Stimulated activated CD4-positive, alpha-beta T cell treated with anti-CD3 and anti-CD28 coated beads, Interleukin-1b, Interleukin-23, amount 100 ng/mL, for 24 hours (primary cell): Measurements from ENCODE around the gene GRM1.
"Not testable (repeated sequence)": the region's sequence is repeated elsewhere in the genome, so short reads cannot be mapped to it uniquely, and the experiment has no call there.

Experiments
- DNase-seq, 4 experiments: peaks; one replicate each; pipeline ENCODE4 v3.0.0-alpha.2; 2020; ENCODE audit warnings: low read depth in 4 of 4, low spot score in 1 of 4

The GRM1 gene

DNA sequence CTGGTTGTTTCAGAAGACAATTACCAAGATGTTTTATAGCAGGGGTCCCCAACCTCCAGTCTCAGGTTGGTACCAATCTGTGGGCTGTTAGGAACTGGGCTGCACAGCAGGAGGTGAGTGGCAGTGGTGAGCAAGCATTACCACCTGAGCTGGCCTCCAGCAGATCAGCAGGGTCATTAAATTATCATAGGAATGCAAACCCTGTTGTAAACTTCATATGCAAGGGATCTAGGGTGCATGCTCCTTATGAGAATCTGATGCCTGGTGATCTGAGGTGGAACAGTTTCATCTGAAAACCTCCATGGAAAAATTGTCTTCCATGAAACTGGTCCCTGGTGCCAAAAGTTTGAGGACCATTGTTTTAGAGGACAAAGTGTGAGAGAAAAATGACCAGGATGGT lies 240.6 kb downstream of the GRM1 start:
- no peak for DNase-seq

DNA sequence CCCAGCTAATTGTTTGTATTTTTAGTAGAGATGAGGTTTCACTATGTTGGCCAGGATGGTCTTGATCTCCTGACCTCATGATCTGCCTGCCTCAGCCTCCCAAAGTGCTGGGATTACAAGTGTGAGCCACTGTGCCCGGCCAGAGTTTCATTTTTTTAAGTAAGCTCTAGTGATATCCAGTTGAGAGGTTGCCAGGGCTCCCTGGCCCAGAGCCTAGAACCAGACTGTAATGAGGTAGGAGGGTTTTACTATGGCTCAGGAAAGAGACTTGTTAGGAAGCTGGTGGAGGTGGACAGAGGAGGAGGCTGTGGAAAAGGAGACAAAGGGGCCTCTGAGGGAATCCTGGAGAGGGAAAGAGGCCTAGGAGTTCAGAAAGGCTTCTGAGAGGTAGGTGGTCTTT lies 242.3 kb downstream of the GRM1 start:
- not testable (repeated sequence) for DNase-seq

DNA sequence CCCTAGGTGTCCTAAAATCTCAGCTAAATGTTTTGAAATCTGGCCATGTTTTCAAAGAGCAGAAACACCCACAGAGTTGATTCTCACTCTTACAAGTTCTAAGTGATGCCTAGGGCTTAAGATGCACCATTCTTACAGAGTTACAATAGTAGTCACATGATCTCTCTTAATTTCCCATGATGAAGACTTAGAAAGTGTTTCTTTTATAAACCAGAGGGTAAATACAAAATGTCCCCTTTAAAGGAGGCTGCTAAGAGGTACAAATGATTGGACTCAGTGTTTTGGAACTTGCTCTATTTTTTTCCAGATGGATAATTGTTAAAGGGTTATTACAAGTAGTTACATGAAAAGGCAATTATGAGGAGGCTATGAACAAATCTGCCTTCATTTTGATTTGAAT lies 244.6 kb downstream of the GRM1 start:
- no peak for DNase-seq

DNA sequence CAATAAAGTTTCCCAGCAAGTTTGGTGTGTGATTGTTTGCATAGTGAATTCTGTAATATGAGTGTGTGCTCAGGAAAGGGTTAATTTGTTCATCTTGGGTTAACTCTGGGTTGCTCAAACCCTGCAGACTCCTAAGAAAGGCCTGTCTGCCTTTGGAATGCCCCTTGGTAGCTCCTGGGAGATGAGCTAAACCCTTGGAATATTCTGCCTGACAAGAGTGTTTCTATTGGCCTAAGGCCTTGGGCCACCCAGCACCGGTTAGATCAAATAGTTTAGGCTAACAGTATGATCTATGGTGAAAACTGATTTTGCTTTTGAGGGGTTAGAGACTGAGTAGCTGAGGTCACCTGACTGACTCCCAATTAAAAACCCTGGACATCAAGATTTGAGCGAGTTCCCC lies 248.3 kb downstream of the GRM1 start:
- DNase-seq = no peak

DNA sequence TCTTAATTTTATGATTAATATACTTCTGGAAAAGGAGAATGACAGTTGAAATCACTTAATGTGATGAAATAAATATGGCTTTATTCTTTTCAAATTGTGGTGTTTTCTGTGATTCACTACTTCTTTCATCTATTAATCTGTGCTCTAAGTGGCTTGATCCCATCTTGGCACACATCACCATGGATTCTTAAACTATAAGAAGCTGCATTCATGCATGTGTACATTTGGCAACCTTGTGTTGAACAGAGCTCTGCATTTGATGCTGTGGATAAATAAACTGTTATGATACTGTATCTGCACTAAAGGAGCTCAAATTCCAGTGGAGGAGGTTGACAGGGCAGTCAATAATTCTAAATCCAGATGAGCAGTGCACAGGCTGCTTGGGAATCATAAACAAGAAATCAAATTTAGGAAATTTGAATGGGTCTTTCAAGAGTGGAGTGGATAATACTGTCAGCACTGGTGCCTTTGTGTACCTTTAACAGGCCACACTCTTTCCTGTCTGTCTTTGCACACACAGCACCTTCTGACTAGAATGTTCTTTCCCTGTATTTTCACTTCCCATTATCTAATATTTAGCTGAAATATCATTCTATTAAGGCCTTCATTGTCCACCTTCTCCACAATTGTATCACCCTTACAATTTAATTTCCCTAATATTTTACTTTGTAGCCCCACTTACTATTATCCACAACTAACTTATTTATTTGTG lies 252.9 kb downstream of the GRM1 start:
- DNase-seq = no peak

DNA sequence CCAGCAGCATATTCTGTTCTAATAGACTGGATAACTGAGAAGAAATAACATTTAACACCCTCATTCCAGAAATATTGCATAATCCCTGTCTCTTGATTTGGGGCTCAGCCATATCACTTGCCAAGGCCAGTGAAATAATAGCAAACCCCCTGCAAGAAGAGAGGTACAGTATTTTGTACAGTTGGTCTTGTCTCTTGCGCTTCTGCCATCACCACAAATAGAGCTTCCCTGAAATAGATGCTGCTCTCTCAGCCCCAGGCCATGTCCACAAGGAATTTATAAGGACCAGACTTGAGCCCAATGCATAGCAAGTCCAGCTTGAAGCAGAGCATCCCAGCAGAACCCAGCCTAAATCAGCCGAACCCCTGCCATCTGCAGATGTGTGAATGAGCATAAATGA lies 254.0 kb downstream of the GRM1 start:
- no peak for DNase-seq

DNA sequence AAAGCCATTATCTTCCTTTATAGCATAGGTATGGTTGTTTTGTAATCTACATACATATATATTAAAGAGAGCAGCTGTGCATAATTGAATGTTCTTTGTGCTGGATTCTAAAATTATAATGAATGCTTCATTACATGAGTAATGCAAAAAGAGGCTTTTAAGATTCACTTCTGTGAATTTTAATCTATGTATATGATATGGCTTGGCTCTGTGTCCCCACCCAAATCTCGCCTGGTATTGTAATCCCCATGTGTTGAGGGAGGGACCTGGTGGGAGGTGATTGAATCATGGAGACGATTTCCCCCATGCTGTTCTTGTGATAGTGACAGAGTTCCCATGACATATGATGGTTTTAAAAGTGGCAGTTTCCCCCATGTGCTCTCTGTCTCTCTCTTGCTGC lies 255.4 kb downstream of the GRM1 start:
- no peak for DNase-seq

DNA sequence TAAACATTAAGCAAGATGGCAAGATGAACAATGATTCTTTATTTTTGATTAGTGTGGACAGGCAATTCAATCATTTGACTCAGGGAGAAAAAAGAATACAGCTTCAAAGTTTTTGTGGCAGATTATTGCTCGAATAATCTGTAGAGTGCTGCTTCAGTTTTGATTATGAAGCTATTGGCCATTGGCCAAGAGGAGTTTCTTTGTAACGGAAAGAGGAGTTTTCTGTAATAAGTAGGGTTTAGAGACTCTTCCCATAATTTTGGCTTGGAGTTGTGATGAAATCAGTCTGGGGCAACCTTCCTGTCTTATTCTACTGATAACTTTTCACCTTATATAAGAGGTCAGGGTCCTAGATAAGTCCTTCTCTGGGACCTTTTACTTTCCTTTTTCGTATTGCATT lies 258.1 kb downstream of the GRM1 start:
- no peak for DNase-seq

DNA sequence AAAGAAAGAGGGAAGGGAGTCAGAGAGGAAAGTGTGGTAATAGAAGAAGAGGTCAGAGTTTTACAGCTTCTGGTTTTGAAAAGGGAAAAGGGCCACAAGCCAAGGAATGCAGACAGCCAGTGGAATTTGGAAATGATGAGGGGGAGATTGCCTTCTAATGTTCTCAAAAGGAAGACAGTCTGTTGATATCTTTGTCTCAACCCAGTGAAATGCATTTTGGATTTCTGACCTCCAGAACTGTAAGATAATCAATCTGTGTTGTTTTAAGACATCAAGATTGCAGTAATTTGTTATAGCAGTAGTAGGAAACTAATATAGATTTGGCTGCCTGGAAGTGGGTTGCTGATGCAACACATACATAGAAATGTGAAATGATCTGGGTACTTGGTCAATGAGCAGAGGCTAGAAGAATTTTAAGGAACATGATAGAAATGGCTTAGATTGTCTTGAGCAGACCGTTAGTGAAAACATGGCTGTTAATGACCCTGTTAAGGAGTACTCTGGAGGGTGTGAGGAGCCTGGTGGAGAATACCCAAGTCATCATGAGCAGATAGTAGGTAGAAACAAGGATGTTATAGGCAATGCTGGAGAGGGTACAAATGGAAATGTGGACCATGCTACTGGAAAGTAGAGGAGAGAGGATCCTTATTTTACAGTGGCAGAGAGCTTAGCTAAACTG lies 259.0 kb downstream of the GRM1 start:
- no peak for DNase-seq

DNA sequence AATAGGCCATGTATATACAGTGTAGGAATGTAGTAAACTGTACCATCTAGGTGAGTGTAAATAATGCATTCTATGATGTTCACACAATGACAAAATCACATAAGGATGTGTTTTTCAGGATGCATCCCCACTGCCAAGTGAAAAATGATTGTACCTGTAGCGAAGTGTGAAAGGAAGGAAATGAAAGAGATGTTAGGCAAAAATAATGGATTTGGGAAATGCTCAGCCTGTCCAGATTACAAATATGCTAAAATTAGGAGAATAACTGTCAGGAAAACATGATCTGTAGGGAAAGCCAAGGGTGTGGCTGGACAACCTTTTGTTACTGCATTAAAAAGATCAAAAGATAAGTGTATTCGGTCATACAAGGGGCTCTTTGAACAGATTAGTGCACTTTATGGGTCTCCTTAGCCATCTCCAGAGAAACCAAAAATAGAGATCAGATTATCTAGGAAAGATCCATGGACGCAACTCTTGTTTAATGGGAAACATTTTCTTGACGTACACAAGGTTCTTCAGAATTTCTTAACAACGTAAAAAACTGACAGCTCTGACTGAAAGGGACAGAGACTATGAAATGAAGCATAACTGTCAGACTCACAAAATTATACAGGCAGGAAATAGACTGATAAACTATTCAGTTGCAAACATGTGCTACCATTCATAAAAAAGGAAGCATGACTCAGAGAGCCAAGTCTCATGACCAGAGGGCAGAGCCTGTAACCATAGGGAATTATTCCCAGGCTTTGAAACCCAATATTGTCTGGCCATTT lies 261.1 kb downstream of the GRM1 start:
- no peak for DNase-seq

DNA sequence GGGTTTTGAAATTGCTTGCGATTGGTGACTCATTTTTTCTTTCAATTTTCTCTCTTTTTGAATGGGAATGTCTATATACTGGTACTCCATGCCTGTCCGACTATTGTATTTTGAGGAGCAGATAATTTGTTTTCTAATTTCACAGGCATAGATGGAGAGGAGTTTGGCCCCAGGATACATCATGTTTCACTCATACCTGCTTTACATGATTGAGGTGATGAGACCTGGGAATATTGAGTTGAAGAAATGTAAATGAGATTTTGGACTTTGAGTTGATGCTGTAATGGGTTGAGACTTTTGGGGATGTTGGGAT lies 261.7 kb downstream of the GRM1 start:
- no peak for DNase-seq

DNA sequence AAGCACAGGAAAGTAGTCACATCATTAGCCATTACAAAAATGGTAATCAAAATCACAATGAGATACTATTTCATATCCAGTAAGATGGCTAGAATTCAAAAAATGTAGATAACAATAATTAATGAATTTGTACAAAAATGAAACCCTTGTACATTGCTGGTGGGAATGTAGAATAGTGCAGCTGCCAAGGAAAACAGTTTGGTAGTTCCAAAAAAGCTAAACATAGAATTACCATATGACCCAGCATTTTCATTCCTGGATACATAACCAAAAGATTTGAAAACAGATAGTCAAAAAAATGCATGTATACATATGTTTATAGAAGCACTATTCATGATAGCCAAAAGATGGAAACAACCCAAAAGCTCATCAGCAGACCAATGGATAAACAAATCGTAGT lies 263.6 kb downstream of the GRM1 start:
- DNase-seq = no peak

DNA sequence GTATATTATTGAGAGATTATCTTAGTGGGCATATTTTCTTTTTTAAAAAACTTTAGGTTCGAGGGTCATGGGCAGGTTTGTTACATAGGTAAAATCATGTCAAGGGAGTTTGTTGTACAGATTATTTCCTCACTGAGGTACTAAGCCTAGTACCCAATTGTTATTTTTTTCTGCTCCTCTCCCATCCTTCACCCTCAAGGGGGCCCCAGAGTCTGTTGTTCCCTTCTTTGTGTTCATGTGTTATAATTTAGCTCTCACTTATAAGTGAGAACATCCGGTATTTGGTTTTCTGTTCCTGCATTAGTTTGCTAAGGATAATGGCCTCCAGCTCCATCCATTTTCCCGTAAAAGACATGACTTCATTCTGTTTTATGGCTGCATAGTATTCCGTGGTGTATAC lies 266.8 kb downstream of the GRM1 start:
- no peak for DNase-seq

DNA sequence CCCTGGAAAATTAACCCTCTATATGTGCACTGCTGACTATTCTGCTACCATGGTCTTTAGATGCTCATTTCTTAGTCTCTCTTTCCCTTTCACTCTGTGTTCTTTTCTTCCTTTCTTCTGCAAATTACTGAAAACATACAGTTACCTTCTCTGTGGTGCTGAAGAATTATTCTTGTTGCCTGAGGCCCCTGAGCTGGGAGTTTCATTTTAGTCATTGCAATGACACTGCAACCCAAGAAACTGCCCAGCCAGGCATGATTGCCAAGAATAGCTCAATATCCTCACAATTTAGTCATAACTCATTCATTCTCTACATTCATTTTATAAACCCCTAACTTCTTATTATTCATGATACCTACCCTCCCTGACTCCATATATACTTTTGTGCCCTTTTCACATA lies 269.0 kb downstream of the GRM1 start:
- DNase-seq = no peak

DNA sequence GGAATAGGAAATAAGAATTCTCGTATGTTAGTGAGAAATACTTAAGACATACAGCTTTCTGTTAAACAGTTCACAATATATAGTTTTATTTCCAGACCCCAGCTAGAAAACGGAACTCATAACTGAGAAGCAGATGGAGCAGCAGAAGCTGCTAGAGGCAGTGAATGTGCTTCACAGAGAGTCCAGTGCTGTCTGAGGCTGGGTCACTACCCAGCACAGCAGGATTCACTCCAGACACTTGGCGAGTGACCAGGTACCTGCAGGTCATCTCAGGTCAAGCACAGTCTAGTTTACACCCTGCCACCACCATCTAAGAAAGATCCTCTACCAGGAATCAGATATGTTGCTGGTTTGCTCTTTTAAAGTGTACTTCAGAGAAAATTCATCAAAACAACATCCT lies 271.7 kb downstream of the GRM1 start:
- no peak for DNase-seq

DNA sequence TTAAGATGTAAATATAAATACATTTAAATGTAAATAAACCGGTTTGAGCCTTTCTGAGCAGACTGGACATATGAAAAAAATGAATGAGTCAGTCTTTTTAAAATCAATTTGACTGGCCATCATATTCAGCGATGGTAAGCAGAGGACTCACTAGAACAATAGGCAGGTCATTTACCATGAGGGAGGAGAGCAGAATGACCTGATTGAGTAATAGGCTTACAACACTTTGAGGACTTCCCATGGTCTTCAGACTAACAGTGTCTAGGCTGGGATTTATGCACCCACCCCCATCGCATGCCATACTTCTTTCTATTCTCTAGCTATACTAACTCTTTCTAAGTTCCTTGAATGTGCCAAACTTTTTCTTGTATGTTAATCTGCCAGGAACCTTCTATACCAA lies 272.9 kb downstream of the GRM1 start:
- no peak for DNase-seq

DNA sequence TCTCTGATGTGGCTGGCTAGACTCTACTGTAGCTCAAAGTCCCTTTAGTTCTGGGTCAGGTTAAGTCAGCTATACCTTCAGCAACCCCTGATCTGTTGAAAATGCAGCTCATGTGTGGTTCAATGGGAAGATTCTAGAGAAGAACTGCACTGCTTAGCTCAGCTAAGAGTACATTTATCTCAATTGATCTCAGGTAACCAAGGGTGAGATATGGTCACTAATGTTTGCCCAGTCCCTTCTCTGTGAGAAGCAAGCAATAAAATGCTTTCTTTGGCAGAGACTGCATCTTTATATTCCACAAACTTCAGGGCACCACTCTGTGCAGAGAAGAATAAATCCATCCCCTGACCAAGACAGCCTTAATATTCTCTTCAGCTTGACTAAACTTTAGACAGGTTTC lies 274.1 kb downstream of the GRM1 start:
- no peak for DNase-seq

DNA sequence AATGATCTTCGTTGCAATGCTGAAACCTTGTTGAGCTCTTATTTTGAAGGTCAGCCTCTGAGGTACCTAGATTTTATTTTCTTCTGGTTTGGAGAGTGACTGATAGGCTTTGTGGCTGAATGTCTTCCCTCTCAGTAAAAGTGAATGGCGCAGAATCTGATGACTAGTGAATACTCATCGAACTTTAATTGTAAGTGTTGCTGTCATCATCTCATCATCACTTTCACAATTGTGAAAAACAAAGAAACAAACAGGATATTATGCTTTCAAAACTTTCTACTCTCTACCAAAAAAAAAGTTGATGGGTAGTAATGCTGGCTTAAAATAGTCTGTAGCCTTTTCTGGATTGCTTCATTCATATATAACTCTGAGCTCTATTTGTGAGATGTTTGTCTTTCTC lies 275.3 kb downstream of the GRM1 start:
- DNase-seq = no peak

DNA sequence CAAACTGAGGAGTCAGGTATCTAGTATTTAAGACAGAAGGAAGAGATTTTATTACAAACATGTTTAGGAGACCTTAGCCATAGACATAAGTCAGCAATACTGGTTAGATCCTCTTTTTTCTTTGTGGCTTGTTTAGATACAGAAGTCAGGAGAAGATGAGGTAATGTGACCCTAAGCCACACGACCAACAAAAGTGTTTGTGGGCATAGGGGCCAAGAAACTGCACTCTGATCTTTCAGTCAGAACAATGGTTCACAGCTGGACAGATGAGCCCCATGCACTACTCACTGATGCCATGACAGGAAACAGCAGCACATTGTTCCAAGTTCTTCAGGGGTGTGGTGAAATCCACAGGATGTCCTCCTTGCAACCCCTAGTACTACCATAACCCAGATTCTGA lies 276.2 kb downstream of the GRM1 start:
- DNase-seq = no peak

DNA sequence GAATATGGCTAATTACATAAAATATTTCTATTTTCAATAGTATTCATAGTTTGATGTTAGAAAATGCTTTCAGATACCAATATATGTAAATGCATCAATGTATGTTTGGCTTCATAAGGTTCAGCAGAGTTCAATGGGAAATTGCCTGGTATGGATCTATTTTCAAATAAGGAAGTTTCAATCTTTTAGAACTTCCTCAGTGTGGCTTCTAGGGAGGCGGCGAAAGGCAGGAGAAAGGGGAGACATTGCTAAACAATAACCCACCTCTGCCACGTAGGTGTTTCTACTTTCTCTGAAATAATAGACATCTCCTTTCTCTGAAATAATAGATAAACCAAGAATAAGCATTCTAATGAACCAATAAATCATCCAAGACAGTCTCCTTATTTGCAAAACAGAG lies 277.1 kb downstream of the GRM1 start:
- no peak for DNase-seq

DNA sequence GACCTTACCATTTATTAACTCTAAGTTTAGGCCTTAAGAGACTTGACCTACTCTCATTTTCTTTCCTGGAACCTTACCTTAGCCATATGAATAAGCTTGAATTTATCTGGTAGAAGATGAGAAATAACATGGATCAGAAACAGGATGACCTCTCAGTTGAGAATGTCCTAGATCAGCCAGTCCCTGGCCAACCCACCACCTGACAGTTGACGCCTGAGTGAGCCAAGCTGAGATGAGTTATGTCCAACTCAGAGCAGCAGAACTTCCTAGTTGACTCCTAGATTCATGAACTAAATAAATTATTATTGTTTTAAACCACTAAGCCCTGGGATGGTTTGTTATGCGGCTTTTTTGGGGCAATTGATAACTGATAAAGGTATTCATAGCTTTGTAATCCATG lies 281.8 kb downstream of the GRM1 start:
- DNase-seq = no peak

DNA sequence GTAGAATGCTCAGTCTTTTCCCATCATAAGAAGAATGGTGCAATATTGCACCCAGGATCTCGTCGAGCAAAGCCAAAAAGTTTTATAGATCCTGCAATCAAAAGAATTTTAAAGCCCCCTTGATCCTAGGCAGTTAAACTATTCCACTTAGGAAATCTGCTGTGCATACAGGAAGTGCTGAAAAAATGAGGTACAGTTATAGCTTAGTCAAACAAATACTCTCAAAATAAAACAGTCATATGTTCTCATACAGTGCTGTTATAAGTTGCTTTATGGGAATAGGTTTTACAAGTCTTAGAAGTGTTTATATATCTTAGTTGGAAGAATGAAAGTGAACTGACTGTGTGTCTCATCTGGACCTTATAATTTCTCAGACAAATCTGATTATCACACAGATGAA lies 282.2 kb downstream of the GRM1 start:
- DNase-seq = no peak

DNA sequence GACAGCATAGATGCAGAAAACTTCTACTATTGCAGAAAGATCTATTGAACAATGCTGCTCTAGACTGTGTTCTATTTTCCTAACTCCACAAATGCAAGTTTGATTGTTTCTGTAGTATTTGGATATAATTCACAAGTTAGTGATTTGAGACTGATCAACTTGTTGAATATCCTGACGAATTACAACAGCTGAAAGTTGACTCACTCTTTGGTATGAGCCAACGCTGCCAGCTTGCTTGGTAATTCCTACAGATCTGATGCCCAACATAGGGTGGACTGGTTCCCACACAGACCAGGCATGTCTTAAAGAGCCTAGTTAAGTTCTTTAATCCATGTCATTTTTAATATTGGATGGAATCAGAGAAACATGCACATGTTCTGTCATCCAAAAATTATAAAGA lies 283.7 kb downstream of the GRM1 start:
- DNase-seq = no peak
